OCI-M1 (cell line): ENCODE data around the gene XAGE5.
"Not testable (repeated sequence)": the region's sequence is repeated elsewhere in the genome, so short reads cannot be mapped to it uniquely, and the experiment has no call there.

Experiments
- DNase-seq: peaks from one replicate; lab custom pipeline; 2025; lab: John Stamatoyannopoulos, UW

Gene XAGE5

GRCh38 chrX:52811065-52811625 is at the start of gene XAGE5:
Gene XAGE5 (plus strand): TSS chrX:52811287. CDS start chrX:52812567, 1,280 bp downstream.
- no peak for DNase-seq

- not testable (repeated sequence) for DNase-seq
Measured at GRCh38 chrX:52765983-52766382, 45.1 kb upstream of the XAGE5 start.

GRCh38 chrX:52773504-52773903 is 37.6 kb upstream of the XAGE5 start:
- DNase-seq: not testable (repeated sequence)

GRCh38 chrX:52797327-52797726 is 13.8 kb upstream of the XAGE5 start, which contains the start of gene SPANXN5:
Gene SPANXN5 (minus strand): TSS chrX:52797427. CDS start chrX:52797348, 79 bp downstream.
- not testable (repeated sequence) for DNase-seq

GRCh38 chrX:52804876-52805275 is 6.2 kb upstream of the XAGE5 start:
- not testable (repeated sequence) for DNase-seq

GRCh38 chrX:52819788-52820187 is 8.7 kb downstream of the XAGE5 start:
- DNase-seq: no peak

GRCh38 chrX:52821079-52821760 is 10.1 kb downstream of the XAGE5 start:
- DNase-seq: no peak

- no peak for DNase-seq
Measured at GRCh38 chrX:52824608-52825007, 13.5 kb downstream of the XAGE5 start.

GRCh38 chrX:52830551-52830950 is 19.5 kb downstream of the XAGE5 start:
- DNase-seq: no peak

GRCh38 chrX:52839137-52839536 is 28.1 kb downstream of the XAGE5 start:
- DNase-seq: no peak

- not testable (repeated sequence) for DNase-seq
Measured at GRCh38 chrX:52843619-52844018, 32.5 kb downstream of the XAGE5 start.

GRCh38 chrX:52852110-52852860 is 41.2 kb downstream of the XAGE5 start:
- DNase-seq: no peak

GRCh38 chrX:52856991-52857525 is 46.0 kb downstream of the XAGE5 start:
- DNase-seq: not testable (repeated sequence)

GRCh38 chrX:52865343-52865998 is 54.4 kb downstream of the XAGE5 start:
- DNase-seq: no peak
